AG08395 (cell line): Measurements from ENCODE around the gene FAM110A.
"Not testable (repeated sequence)": the region's sequence is repeated elsewhere in the genome, so short reads cannot be mapped to it uniquely, and the experiment has no call there.

Experiments used
- DNase-seq: peaks from one replicate; pipeline ENCODE4 v3.0.0; 2012; ENCODE audit warnings: mixed read lengths, low spot score

Gene FAM110A

DNA sequence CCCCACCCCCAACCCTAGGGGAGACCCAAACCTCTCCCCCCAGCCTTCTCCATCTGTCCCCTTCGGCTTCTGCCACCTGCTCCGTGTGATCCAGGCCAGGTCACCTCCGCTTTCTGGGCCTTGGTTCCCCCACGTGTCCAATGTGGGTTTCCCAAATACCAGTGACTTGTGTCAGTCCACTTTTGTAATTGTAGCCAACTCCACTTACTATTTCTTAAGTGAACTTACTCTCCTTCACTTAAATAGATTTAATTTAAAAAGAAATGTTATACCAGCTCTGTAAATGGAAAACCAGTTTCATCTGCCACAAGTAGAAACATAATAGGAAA is 10.0 kb upstream of the FAM110A start:
- DNase-seq, result peak; percentile 1

DNA sequence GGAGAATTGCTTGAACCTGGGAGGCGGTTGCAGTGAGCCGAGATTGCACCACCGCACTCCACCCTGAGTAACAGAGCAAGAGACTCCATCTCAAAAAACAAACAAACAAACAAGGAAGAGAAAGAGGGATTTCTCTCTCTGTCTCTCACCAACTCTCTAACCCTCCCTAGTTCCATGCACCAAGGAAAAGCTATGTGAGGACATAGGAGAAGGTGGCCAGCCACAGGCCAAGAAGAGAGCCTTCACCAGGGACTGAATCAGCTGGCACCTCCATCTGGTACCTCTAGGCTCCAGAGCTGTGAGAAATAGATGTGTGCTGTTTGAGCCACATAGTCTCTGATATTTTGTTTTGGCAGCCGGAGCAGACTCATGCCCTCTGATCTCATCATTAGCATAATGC is 9.0 kb upstream of the FAM110A start:
- DNase-seq, result no peak

- no peak for DNase-seq
Measured at GRCh38 chr20:824916-825315, 8.6 kb upstream of the FAM110A start.

DNA sequence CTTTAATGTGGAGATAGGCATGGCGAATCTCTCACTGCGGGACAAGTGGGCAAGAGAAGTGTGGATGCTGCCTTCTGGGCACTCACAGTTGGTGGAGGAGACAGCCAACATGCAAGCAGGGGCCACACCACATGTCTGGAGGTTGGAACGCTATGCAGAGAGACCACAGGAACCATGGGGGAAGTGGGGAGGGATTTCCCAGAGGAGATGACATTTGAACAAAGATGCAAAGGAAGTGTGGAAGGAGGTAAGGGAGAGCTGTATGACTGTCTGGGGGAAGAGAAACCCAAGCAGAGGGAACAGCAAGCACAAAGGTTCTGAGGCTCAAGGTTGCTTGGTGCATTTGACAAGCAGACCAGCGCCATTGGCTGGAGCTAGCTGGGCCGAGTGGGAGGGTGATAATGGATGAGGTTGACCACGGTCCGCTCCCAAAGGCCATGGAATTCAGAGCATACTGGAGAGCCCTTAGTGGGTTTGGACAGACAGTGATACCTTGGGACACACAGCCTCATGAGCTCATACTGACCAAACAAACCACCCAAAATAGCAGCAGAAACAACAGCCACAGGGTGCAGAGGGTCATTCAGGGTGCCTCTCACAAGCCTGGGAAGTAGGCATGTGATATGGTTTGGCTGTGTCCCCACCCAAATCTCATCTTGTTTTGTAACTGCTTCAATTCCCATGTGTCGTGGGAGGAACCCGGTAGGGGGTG is 7.6 kb upstream of the FAM110A start:
- no peak for DNase-seq

- no peak for DNase-seq
Measured at GRCh38 chr20:826695-827323, 6.7 kb upstream of the FAM110A start.

GRCh38 chr20:827981-828380 is 5.5 kb upstream of the FAM110A start:
- DNase-seq, result not testable (repeated sequence)

DNA sequence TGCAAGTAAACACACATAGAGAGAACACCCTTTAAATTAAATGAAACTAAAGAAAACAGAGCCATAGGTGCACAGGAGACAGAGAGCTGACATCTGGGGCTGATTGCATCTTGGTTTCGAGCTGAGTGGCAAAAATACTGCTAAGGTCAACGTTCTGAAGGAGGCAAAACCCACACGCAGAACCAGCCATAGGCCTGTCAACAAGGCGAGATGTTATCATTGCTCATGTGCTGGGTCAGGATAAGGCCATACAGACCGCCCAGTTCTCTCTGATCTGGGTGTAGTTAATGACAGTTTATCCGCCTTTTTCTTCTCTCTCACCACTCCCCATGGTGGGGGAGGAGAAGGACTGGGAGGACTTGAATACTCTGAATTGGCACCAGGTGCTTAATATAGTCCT is 4.5 kb upstream of the FAM110A start:
- DNase-seq, result no peak

DNA sequence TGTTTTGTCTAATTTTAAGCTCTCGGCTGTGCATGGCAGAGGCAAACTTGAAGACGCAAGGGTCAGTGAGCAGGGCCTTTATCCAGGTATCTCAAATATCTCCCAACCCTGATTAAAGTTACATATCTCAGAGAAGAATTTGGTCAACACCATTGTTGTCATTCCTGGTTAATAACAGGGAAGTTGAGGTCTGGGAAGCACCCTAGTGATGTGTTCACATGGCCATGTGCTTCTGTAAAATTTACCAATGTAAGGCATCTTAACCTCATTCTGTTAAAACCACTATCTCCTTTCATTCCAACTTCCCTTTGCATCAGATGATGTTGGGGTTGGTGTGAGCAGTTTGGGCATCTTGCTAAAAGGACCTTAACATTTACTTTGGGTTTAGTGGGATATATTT is 4.0 kb upstream of the FAM110A start:
- no peak for DNase-seq

DNA sequence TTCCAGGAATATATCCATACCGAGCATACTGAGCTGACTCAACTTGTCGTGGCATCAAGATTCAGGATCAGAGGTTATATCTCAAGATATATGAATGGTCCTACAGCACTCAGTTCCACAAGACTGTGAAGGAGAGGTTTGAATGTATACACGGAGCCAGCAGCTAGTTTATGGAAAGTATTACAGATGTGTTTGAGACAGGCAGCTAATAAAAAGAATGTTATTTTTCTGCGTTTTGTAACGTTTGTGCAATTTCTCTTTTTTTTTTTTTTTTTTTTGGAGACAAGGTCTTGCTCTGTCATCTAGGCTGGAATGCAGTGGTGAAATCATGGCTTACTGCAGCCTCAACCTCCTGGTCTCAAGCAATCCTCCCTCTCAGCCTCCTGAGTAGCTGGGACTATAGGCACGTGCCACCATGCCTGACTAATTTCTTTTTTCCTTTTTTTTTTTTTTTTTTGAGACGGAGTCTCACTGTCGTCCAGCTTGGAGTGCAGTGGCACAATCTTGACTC is 3.4 kb upstream of the FAM110A start:
- no peak for DNase-seq

DNA sequence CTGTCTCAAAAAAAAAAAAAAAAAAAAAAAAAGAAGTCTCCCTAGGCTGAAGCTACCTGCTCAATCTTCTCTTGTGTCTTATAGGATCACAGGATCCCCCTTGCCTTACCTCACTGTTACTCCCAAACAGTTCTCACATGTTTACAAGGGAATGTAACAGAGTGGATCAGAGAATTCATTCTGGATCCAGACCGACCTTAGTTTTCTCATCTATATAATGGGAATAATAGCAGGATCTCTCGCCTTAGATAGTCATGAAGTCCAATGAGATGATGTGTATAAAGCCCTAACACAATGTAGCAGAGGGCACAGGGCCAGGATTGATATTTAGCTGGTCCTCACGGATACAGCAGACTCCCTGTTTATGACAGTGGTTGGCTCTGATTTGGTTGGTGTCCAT is 2.3 kb upstream of the FAM110A start:
- DNase-seq, result no peak

DNA sequence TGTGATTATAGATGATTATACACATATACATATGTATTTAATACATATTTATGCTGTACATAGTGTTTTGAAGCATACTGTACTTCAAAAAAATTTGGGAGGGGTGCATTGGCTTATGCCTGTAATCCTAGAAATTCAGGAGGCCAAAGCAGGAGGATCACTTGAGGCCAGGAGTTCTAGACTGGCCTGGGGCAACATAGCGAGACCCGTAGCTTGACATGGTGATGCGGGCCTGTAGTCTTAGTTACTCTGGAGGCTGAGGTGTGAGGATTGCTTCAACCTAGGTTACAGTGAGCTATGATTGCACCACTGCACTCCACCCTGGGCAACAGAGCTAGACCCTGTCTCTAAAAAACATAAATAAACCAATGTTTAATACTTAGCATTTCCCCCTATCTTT is 1.6 kb upstream of the FAM110A start:
- no peak for DNase-seq

DNA sequence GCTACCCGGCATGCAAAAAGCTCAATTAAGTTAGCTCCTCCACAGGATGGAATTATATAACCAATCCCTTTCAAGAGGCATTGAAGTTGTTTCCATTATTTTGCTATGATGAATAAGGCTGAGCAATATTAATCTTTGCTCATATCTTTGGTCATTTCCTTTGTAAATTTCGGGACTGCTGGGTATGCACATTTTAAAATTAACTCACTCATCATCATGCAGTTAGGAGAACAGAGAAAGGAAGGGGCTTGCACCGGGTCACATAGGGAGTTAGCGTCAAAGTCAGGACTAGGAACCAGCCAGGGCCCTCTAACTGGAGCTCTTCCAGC is 430 bp upstream of the FAM110A start:
- DNase-seq, result no peak

DNA sequence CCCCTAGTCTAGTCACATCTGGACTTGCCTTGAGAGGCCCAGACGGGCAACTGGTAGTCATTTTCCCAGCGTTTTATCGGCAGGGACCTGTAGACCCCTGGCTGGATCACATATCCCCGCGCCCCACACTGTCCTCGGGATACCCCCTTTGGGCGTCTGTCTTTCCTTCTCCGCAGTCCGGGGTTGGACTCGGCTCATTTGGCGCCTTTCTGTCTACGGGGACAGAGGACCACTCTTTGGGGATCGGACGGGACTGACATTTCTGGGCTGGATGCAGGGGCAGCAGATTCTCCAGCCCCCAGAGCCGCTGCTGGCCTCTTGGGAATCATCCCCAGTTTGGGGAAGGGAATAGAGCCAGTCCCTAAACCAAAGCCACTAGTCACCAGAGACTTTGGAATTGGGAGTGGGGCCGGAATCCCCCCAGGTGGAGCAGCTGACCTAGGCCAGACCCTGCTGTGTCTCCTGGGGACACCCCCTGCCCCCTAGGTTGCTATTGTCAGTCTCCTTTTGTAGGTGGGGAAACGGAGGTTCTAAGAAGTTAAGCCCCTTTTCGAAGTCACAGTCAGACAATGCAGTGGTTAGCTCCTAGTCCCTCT is 734 bp downstream of the FAM110A start:
- peak; percentile 24 for DNase-seq

GRCh38 chr20:835608-836045 is 2.1 kb downstream of the FAM110A start:
- no peak for DNase-seq

DNA sequence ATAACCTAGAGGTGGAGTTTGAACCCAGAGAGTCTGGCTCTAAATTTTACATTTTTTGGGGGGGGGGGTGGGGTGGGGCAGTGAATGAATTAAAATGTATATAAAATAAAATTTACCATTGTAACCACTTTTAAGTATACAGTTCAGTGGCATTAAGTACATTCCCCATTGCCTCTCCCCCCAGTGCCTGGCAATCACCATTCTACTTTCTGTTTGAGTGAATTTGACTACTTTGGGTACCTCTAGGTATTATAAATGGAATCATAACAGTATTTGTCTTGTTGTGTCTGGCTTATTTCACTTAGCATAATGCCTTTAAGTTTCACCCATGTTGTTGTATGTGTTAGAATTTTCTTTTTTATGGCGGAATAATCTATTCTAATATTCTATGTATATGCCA is 2.7 kb downstream of the FAM110A start:
- no peak for DNase-seq

- no peak for DNase-seq
Measured at GRCh38 chr20:839015-839414, 5.5 kb downstream of the FAM110A start.

GRCh38 chr20:839626-840025 is 6.1 kb downstream of the FAM110A start:
- DNase-seq, result no peak

DNA sequence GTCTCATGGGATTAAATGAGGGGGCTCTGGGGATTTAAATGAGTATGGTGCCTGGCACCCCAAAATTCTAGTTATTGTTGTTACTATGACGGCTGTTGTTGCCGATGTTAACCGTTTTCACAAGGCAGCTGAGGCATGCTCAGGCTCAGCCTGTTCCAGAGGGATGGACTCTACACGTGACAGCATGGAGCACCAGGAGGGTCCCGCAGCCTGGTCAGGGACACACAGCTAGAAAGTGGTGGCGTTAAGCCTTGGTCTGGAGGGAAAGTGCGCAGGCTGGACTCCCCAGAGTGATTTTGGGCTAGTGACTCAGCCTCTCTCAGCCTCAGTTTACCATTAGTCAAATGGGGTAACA is 7.0 kb downstream of the FAM110A start:
- no peak for DNase-seq

GRCh38 chr20:840858-841567 is 7.5 kb downstream of the FAM110A start:
- DNase-seq, result no peak

DNA sequence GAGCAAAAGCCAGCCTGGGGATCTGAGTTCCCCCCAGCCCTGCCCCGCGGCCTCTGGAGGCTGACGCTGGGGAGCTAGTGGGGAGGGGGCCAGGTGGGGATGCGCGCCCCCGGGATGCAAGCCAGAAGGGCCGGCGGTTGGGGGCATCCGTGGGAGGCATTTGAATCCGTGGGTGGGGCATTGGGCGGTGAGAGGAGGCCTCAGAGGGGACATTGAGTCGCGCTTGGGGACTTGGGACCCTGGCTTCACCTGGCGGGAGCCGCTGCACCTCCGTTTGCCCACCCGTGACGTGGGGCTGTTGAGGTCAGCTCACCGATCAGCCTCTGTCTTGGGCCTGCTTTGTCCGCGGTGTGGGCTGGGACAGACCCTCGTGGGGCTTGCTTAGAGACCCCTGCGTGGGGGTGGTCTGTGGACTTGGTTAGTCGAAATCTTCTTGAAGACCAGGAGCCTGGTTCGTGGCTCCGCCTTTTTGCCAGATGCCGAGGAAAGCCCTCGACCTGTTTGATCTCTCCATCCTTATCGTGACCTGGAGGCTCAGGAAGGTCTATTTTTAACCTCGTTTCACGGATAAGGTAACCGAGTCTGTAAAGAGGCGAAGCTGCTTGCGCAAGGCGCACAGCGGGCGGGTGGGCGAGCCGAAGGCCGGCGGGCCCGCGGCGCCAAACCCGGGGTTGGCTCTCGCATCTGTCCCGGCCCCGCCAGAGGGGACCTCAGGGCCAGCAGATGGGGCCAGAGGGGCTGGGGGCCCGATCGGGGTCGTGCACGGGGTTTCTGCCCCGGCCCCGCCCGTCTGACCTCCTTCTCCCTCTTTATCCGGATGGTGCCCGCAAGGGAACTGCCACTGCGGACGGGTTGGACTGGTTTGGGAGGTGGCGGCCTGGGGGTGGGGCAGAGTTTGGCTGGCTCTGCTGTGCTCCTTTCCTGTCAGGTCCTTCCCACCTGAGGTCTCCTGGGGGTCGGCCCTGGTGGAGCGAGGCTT is 8.3 kb downstream of the FAM110A start:
- DNase-seq, result no peak

DNA sequence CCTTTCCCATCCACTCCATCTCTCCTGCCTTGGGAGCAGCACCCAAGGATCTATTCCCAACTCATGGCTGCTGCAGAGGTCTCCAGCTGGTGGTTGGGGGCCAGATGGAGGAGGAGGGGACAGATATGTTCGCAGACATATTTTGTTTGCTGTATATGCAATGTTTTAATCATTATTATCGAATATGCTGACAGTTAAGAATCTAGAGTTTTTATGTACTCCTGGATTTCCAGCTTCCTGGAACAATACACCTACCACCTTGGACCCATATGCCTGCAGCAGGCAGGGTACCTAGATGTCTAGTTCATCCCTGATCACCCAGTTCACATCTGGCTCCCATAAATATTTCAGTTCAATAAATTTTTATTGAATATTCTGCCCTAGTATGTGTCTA is 9.0 kb downstream of the FAM110A start:
- no peak for DNase-seq

DNA sequence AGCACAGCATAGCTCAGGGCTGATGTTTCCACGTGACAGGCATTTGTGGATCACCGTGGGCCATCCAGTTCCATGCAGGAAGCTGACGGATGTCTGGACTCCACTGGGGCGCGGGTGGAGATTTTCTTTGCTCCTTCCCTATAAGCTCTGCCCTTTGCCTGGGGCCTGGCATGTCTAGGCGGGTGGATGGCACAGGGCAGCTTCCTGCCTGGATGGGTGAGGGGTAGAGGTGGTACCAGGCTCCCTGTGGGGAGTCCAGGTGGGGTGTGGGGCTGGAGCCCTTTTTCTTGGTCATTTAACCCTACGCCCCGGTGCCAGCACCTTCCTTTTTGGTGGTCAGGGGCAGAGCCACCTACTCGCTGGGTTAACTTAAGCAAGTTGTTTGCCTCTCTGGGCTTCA is 10.4 kb downstream of the FAM110A start:
- DNase-seq, result no peak
